ENCODE data around the gene PTPRM. TPM values are rescaled to one million over a fixed set of nuclear protein-coding genes. Genes with fewer than 3 reads are reported as not detected.

The PTPRM gene
- total and polyA plus RNA-seq, 2 experiments from 2014 or later = 1.6 to 5.3 TPM

DNA sequence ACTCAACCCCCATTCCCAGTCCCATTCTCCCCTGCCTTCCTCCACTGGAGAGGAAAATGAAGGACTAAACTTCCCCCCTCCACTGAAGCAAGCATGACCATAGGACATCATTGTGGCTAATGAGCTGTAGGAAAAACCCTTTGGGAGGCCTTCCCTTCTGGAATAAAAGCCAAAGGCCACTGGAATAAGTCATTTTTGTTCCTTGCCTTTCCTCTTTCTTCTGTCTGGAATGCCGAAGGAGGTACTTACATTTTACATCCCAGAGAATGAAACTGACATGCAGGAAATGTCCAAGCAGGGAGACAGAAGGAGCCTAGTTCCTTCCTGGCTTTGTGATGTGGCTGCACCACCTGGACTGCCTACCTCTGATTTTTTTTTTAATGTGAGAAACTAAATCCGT, 9.1 kb upstream of the PTPRM start (continued):
- TF ChIP-seq, protein P1, sequence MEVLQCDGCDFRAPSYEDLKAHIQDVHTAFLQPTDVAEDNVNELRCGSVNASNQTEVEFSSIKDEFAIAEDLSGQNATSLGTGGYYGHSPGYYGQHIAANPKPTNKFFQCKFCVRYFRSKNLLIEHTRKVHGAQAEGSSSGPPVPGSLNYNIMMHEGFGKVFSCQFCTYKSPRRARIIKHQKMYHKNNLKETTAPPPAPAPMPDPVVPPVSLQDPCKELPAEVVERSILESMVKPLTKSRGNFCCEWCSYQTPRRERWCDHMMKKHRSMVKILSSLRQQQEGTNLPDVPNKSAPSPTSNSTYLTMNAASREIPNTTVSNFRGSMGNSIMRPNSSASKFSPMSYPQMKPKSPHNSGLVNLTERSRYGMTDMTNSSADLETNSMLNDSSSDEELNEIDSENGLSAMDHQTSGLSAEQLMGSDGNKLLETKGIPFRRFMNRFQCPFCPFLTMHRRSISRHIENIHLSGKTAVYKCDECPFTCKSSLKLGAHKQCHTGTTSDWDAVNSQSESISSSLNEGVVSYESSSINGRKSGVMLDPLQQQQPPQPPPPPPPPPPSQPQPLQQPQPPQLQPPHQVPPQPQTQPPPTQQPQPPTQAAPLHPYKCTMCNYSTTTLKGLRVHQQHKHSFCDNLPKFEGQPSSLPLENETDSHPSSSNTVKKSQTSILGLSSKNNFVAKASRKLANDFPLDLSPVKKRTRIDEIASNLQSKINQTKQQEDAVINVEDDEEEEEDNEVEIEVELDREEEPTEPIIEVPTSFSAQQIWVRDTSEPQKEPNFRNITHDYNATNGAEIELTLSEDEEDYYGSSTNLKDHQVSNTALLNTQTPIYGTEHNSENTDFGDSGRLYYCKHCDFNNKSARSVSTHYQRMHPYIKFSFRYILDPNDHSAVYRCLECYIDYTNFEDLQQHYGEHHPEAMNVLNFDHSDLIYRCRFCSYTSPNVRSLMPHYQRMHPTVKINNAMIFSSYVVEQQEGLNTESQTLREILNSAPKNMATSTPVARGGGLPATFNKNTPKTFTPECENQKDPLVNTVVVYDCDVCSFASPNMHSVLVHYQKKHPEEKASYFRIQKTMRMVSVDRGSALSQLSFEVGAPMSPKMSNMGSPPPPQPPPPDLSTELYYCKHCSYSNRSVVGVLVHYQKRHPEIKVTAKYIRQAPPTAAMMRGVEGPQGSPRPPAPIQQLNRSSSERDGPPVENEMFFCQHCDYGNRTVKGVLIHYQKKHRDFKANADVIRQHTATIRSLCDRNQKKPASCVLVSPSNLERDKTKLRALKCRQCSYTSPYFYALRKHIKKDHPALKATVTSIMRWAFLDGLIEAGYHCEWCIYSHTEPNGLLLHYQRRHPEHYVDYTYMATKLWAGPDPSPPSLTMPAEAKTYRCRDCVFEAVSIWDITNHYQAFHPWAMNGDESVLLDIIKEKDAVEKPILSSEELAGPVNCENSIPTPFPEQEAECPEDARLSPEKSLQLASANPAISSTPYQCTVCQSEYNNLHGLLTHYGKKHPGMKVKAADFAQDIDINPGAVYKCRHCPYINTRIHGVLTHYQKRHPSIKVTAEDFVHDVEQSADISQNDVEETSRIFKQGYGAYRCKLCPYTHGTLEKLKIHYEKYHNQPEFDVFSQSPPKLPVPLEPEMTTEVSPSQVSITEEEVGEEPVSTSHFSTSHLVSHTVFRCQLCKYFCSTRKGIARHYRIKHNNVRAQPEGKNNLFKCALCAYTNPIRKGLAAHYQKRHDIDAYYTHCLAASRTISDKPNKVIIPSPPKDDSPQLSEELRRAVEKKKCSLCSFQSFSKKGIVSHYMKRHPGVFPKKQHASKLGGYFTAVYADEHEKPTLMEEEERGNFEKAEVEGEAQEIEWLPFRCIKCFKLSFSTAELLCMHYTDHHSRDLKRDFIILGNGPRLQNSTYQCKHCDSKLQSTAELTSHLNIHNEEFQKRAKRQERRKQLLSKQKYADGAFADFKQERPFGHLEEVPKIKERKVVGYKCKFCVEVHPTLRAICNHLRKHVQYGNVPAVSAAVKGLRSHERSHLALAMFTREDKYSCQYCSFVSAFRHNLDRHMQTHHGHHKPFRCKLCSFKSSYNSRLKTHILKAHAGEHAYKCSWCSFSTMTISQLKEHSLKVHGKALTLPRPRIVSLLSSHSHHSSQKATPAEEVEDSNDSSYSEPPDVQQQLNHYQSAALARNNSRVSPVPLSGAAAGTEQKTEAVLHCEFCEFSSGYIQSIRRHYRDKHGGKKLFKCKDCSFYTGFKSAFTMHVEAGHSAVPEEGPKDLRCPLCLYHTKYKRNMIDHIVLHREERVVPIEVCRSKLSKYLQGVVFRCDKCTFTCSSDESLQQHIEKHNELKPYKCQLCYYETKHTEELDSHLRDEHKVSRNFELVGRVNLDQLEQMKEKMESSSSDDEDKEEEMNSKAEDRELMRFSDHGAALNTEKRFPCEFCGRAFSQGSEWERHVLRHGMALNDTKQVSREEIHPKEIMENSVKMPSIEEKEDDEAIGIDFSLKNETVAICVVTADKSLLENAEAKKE (CRISPR knock-in tag; IDR thresholded peaks at IDR 0.05) = no peak
- TF ChIP-seq, protein P2, sequence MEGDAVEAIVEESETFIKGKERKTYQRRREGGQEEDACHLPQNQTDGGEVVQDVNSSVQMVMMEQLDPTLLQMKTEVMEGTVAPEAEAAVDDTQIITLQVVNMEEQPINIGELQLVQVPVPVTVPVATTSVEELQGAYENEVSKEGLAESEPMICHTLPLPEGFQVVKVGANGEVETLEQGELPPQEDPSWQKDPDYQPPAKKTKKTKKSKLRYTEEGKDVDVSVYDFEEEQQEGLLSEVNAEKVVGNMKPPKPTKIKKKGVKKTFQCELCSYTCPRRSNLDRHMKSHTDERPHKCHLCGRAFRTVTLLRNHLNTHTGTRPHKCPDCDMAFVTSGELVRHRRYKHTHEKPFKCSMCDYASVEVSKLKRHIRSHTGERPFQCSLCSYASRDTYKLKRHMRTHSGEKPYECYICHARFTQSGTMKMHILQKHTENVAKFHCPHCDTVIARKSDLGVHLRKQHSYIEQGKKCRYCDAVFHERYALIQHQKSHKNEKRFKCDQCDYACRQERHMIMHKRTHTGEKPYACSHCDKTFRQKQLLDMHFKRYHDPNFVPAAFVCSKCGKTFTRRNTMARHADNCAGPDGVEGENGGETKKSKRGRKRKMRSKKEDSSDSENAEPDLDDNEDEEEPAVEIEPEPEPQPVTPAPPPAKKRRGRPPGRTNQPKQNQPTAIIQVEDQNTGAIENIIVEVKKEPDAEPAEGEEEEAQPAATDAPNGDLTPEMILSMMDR (conservative IDR thresholded peaks at IDR 0.05; ENCODE audit: low read depth in 2 of 2) = no peak
- no peak for TF ChIP-seq JUNB (IDR thresholded peaks at IDR 0.05; ENCODE audit: unreplicated experiment)
- no peak for TF ChIP-seq NANOG (IDR thresholded peaks at IDR 0.05; ENCODE audit: borderline replicate concordance)
- no peak for TF ChIP-seq EZH2 (IDR thresholded peaks at IDR 0.05; ENCODE audit: low read depth, unreplicated experiment)
- TF ChIP-seq, protein P3, sequence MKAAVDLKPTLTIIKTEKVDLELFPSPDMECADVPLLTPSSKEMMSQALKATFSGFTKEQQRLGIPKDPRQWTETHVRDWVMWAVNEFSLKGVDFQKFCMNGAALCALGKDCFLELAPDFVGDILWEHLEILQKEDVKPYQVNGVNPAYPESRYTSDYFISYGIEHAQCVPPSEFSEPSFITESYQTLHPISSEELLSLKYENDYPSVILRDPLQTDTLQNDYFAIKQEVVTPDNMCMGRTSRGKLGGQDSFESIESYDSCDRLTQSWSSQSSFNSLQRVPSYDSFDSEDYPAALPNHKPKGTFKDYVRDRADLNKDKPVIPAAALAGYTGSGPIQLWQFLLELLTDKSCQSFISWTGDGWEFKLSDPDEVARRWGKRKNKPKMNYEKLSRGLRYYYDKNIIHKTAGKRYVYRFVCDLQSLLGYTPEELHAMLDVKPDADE (IDR thresholded peaks at IDR 0.05) = no peak
- TF ChIP-seq, protein P4, sequence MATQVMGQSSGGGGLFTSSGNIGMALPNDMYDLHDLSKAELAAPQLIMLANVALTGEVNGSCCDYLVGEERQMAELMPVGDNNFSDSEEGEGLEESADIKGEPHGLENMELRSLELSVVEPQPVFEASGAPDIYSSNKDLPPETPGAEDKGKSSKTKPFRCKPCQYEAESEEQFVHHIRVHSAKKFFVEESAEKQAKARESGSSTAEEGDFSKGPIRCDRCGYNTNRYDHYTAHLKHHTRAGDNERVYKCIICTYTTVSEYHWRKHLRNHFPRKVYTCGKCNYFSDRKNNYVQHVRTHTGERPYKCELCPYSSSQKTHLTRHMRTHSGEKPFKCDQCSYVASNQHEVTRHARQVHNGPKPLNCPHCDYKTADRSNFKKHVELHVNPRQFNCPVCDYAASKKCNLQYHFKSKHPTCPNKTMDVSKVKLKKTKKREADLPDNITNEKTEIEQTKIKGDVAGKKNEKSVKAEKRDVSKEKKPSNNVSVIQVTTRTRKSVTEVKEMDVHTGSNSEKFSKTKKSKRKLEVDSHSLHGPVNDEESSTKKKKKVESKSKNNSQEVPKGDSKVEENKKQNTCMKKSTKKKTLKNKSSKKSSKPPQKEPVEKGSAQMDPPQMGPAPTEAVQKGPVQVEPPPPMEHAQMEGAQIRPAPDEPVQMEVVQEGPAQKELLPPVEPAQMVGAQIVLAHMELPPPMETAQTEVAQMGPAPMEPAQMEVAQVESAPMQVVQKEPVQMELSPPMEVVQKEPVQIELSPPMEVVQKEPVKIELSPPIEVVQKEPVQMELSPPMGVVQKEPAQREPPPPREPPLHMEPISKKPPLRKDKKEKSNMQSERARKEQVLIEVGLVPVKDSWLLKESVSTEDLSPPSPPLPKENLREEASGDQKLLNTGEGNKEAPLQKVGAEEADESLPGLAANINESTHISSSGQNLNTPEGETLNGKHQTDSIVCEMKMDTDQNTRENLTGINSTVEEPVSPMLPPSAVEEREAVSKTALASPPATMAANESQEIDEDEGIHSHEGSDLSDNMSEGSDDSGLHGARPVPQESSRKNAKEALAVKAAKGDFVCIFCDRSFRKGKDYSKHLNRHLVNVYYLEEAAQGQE (IDR thresholded peaks at IDR 0.05; ENCODE audit: unreplicated experiment) = no peak
